Lower leg skin (tissue), 4 donors: ENCODE results near the gene DENND4C. TPM values are rescaled to one million over a fixed set of nuclear protein-coding genes. Genes with fewer than 3 reads are reported as not detected.
"Not testable (repeated sequence)": the region's sequence is repeated elsewhere in the genome, so short reads cannot be mapped to it uniquely, and the experiment has no call there.

Experiments used
- DNase-seq, 2 donors: peaks; one replicate each; pipeline ENCODE4 v3.0.0-alpha.2; 2019; ENCODE audit warnings: low spot score in 2 of 2
- H3K4me3 ChIP-seq: fragments of 200-600 bp; sonication (generic); 2 replicates; pipeline ENCODE4 v1.5.1; 2017; ENCODE audit warnings: mild to moderate bottlenecking, low read depth; ENCODE audit not compliant: poor library complexity, severe bottlenecking
- CTCF ChIP-seq, 3 donors: fragments of 450-650 bp; IDR thresholded peaks; one replicate each; pipeline ENCODE4 v1.5.1; 2016; ENCODE audit warnings: antibody characterized with exemption in 3 of 3, mild to moderate bottlenecking in 3 of 3, moderate library complexity in 2 of 3
- POLR2A ChIP-seq, 2 donors: fragments of 450-650 bp; IDR thresholded peaks; one replicate each; pipeline ENCODE4 v1.6.1; 2016 to 2017; ENCODE audit warnings: antibody characterized with exemption in 2 of 2, mild to moderate bottlenecking in 1 of 2, moderate library complexity in 1 of 2
- WGBS, 2 donors: methylation state at CpG; one replicate each; pipeline ENCODE4 v1.1.5; 2018; 5-methylcytosine and 5-hydroxymethylcytosine counted together
- intact Hi-C: fragments of 100-400 bp; cut with DNase I; formaldehyde crosslinking; loops from one replicate; pipeline ENCODE4 v1.15.0; 2023; ENCODE audit warnings: low total_unique reads
- total RNA-seq, 4 donors: library from RNA; depleted of rRNA; stranded (reverse); fragments of >200 nt; gene quantifications; one replicate each; pipeline ENCODE4 v1.1.0, GENCODE V29; 2016

DENND4C gene
- total RNA-seq, 4 donors from 2014 or later = 78.2 to 119 (median 104) TPM

GRCh38 chr9:19239955-19240354 lies 9.5 kb downstream of the DENND4C start:
- intact Hi-C loops = no loop called here
- no peak overlapping the region for H3K4me3 ChIP-seq
- no peak for DNase-seq
- TF ChIP-seq POLR2A (IDR thresholded peaks at IDR 0.05) = no peak
- no peak for TF ChIP-seq CTCF (IDR thresholded peaks at IDR 0.05)

- H3K4me3 ChIP-seq = no peak overlapping the region
- 73 to 84% methylated on average over 6 of the region's 6 CpGs for WGBS, 2 donors
- no peak for TF ChIP-seq CTCF (IDR thresholded peaks at IDR 0.05)
- no peak for TF ChIP-seq POLR2A (IDR thresholded peaks at IDR 0.05)
- DNase-seq = no peak
- intact Hi-C loops = no loop called here
Observed at GRCh38 chr9:19241728-19242127, 11.2 kb downstream of the DENND4C start.

- no peak overlapping the region for H3K4me3 ChIP-seq
- WGBS, 2 donors = 80% methylated on average over 10 of the region's 10 CpGs
- TF ChIP-seq CTCF (IDR thresholded peaks at IDR 0.05) = no peak
- TF ChIP-seq POLR2A (IDR thresholded peaks at IDR 0.05) = no peak
- intact Hi-C loops = no loop called here
- DNase-seq = no peak
Observed at GRCh38 chr9:19243366-19244033, 13.0 kb downstream of the DENND4C start.

- WGBS, 2 donors = 61 to 69% methylated on average over 3 of the region's 3 CpGs
- no peak for TF ChIP-seq POLR2A (IDR thresholded peaks at IDR 0.05)
- no peak for TF ChIP-seq CTCF (IDR thresholded peaks at IDR 0.05)
Observed at GRCh38 chr9:19246891-19247290, 16.4 kb downstream of the DENND4C start.

GRCh38 chr9:19247420-19247819 lies 16.9 kb downstream of the DENND4C start:
- DNase-seq = no peak
- intact Hi-C loops = no loop called here
- H3K4me3 ChIP-seq = no peak overlapping the region
- TF ChIP-seq POLR2A (IDR thresholded peaks at IDR 0.05) (no peak), CTCF (IDR thresholded peaks at IDR 0.05) (no peak)
- WGBS, 2 donors = 90 to 93% methylated on average over 2 of the region's 2 CpGs

More at GRCh38 chr9:19246891-19247290, 16.4 kb downstream of the DENND4C start:
- intact Hi-C loops = no loop called here
- H3K4me3 ChIP-seq = no peak overlapping the region
- DNase-seq = no peak

- intact Hi-C loops, DNase-seq, H3K4me3 ChIP-seq: not testable (repeated sequence)
- WGBS, 2 donors = 91 to 92% methylated on average over 8 of the region's 8 CpGs
Observed at GRCh38 chr9:19250346-19250745, 19.9 kb downstream of the DENND4C start.

GRCh38 chr9:19251203-19251602 lies 20.7 kb downstream of the DENND4C start:
- intact Hi-C loops, DNase-seq, H3K4me3 ChIP-seq: not testable (repeated sequence)
- 79 to 100% methylated on average over 1 of the region's 1 CpG for WGBS, 2 donors

GRCh38 chr9:19251622-19252021 lies 21.1 kb downstream of the DENND4C start:
- DNase-seq, H3K4me3 ChIP-seq, intact Hi-C loops: not testable (repeated sequence)
- WGBS, 2 donors = 88% methylated on average over 5 of the region's 5 CpGs
